Nephron progenitor cell (in vitro differentiated cells): ENCODE data around the gene UTF1.
A peak's percentile ranks its signal among the peaks of the same experiment; 100 is the strongest.
"Not testable (repeated sequence)": the region's sequence is repeated elsewhere in the genome, so short reads cannot be mapped to it uniquely, and the experiment has no call there.

Experiments
- DNase-seq: peaks from one replicate; pipeline ENCODE4 v3.0.0; 2021
- H3K27ac Mint-ChIP-seq: 2 replicates; pipeline ENCODE4 v1.8.0; 2021; ENCODE audit warnings: mild to moderate bottlenecking, moderate library complexity, mixed read lengths
- H3K27me3 Mint-ChIP-seq: 2 replicates; pipeline ENCODE4 v1.8.0; 2021; ENCODE audit warnings: mild to moderate bottlenecking, low read depth, mixed read lengths; ENCODE audit not compliant: poor library complexity
- H3K36me3 Mint-ChIP-seq: 2 replicates; pipeline ENCODE4 v1.8.0; 2021; ENCODE audit warnings: low read depth, mixed read lengths
- H3K4me1 Mint-ChIP-seq: 2 replicates; pipeline ENCODE4 v1.8.0; 2021; ENCODE audit warnings: mixed read lengths
- H3K4me3 Mint-ChIP-seq: 2 replicates; pipeline ENCODE4 v1.8.0; 2021; ENCODE audit warnings: mild to moderate bottlenecking, moderate library complexity, mixed read lengths
- H3K9me3 Mint-ChIP-seq: 2 replicates; pipeline ENCODE4 v1.8.0; 2021; ENCODE audit warnings: mild to moderate bottlenecking, moderate library complexity, mixed read lengths
- CTCF ChIP-seq: fragments of 200-600 bp; sonication (generic); IDR thresholded peaks from 2 replicates; pipeline ENCODE4 v1.5.0; 2021; ENCODE audit warnings: antibody characterized with exemption

The UTF1 gene

GRCh38 chr10:133263674-133264073, 33.7 kb downstream of the UTF1 start:
- H3K4me3 Mint-ChIP-seq, result peak overlapping the region; percentile 30
- H3K4me1 Mint-ChIP-seq, result peaks cover 27% of the 10 kb centered on the region
- H3K9me3 Mint-ChIP-seq, result no peaks in the 10 kb centered on the region
- peaks cover 14% of the 10 kb centered on the region for H3K27me3 Mint-ChIP-seq
- no peak overlapping the region for H3K27ac Mint-ChIP-seq
- TF ChIP-seq CTCF, result no peak
- DNase-seq, result no peak
- no peaks in the 10 kb centered on the region for H3K36me3 Mint-ChIP-seq

DNA sequence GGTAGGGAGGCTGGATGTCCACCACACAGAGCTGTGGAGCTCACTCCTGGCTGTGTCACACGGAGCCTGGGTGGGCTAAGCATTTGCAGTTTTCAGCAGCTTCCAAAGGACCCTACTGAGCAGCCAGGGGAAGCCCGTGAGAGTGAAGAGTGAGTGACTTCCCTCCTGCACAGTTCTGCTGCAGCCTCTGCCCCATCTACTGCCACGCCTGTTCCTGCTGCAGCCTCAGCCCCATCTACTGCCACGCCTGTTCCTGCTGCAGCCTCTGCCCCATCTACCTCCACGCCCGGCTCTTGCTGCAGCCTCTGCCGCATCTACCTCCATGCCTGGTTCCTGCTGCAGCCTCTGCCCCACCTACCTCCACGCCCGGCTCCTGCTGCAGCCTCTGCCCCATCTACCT, 34.4 kb downstream of the UTF1 start:
- no peak overlapping the region for H3K27ac Mint-ChIP-seq
- H3K9me3 Mint-ChIP-seq, result no peaks in the 10 kb centered on the region
- peaks cover 22% of the 10 kb centered on the region for H3K4me1 Mint-ChIP-seq
- peaks cover 10% of the 10 kb centered on the region for H3K27me3 Mint-ChIP-seq
- H3K4me3 Mint-ChIP-seq, result no peak overlapping the region
- TF ChIP-seq CTCF, result no peak
- H3K36me3 Mint-ChIP-seq, result no peaks in the 10 kb centered on the region
- no peak for DNase-seq

- peaks cover 20% of the 10 kb centered on the region for H3K4me1 Mint-ChIP-seq
- H3K27ac Mint-ChIP-seq, H3K9me3 Mint-ChIP-seq, DNase-seq, H3K36me3 Mint-ChIP-seq, H3K27me3 Mint-ChIP-seq, H3K4me3 Mint-ChIP-seq: not testable (repeated sequence)
Observed at GRCh38 chr10:133265052-133265451, 35.0 kb downstream of the UTF1 start.

DNA sequence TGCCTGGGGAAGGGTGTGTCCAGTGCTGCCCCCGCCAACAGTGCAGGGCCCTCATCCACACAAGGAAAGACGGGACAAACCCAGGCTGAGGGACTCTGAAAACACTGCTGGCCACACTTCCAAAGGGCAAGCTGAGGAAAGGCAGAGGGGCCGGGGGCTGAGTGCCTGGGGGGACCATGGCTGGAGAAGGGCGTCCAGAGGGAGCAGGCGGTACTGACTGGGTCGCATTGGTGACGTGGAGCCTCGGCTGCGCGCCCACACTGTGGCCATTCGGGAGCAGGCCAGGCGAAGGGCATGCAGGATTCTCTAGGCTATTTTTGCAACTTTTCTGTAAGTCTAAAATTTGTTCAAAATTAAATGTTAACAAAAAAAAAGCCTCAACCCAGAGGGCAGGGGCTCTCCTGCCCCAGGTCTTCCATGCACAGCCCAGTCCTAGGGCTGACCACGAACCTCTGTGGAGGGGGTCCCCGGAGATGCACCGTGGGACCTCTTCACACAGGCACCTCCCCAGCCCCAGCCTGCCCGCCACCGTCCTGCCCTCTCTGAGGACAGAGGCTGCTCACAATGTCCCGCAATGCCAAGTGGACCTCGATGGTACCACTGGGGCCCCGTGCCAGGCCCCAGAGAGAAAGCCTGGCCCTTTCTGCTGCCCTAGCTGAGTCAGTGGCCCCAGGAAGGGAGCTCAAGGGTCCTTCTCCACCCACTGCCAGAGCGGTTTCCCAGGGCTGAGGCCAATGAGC, 36.2 kb downstream of the UTF1 start:
- no peak for DNase-seq
- H3K9me3 Mint-ChIP-seq, result no peaks in the 10 kb centered on the region
- H3K4me1 Mint-ChIP-seq, result peaks cover 13% of the 10 kb centered on the region
- H3K27ac Mint-ChIP-seq, result no peak overlapping the region
- H3K27me3 Mint-ChIP-seq, result peaks cover 8% of the 10 kb centered on the region
- no peaks in the 10 kb centered on the region for H3K36me3 Mint-ChIP-seq
- no peak overlapping the region for H3K4me3 Mint-ChIP-seq
- no peak for TF ChIP-seq CTCF

- Mint-ChIP-seq H3K4me3 (no peak overlapping the region), H3K27ac (no peak overlapping the region), H3K4me1 (peaks cover 12% of the 10 kb centered on the region), H3K9me3 (no peaks in the 10 kb centered on the region), H3K27me3 (peaks cover 8% of the 10 kb centered on the region), H3K36me3 (no peaks in the 10 kb centered on the region)
- DNase-seq, result no peak
- TF ChIP-seq CTCF, result no peak
Observed at GRCh38 chr10:133267293-133267692, 37.3 kb downstream of the UTF1 start.

GRCh38 chr10:133267829-133268228, 37.8 kb downstream of the UTF1 start:
- no peak for DNase-seq
- Mint-ChIP-seq H3K9me3 (no peaks in the 10 kb centered on the region), H3K27ac (no peak overlapping the region), H3K4me3 (no peak overlapping the region), H3K36me3 (no peaks in the 10 kb centered on the region), H3K4me1 (peaks cover 6% of the 10 kb centered on the region), H3K27me3 (peaks cover 5% of the 10 kb centered on the region)
- TF ChIP-seq CTCF, result no peak
